Epithelial cell of proximal tubule (primary cell): ENCODE results near the gene ASH1L. TPM values are rescaled to one million over a fixed set of nuclear protein-coding genes. Genes with fewer than 3 reads are reported as not detected.

Source experiments
- DNase-seq: peaks from one replicate; pipeline ENCODE4 v3.0.0-alpha.2; 2011; ENCODE audit warnings: low read depth
- H3K4me3 ChIP-seq: 2 replicates; pipeline ENCODE4 v1.5.1; 2011; ENCODE audit warnings: low read depth, mild to moderate bottlenecking, low read length
- CTCF ChIP-seq: conservative IDR thresholded peaks from 2 replicates; pipeline ENCODE4 v1.5.1; 2012; ENCODE audit warnings: low read depth, mild to moderate bottlenecking, low read length
- total RNA-seq: library from RNA; depleted of rRNA; stranded (reverse); fragments of >200 nt; gene quantifications from 2 replicates; pipeline ENCODE4 v1.2.3, GENCODE V29; 2015

Gene ASH1L
- total RNA-seq, 1 donor from 2014 or later, result 13.4 TPM

GRCh38 chr1:155320661-155321617 lies 241.7 kb downstream of the ASH1L start, which contains the start of gene RUSC1:
TSS of gene RUSC1 (plus strand) at chr1:155320894. CDS start at chr1:155321774, 880 bp downstream.
- peak within 1 kb of the TSS; percentile 37 for H3K4me3 ChIP-seq
- TF ChIP-seq CTCF, result no peak
- no peak for DNase-seq

GRCh38 chr1:155320252-155320651 lies 242.4 kb downstream of the ASH1L start:
- TF ChIP-seq CTCF, result no peak
- peak overlapping the region; percentile 37 for H3K4me3 ChIP-seq
- no peak for DNase-seq

- no peak overlapping the region for H3K4me3 ChIP-seq
- DNase-seq, result no peak
- no peak for TF ChIP-seq CTCF
Observed at GRCh38 chr1:155319536-155319935, 243.1 kb downstream of the ASH1L start.

- no peak overlapping the region for H3K4me3 ChIP-seq
- TF ChIP-seq CTCF, result no peak
- no peak for DNase-seq
Observed at GRCh38 chr1:155318082-155318481, 244.5 kb downstream of the ASH1L start.

- TF ChIP-seq CTCF, result no peak
- DNase-seq, result no peak
- H3K4me3 ChIP-seq, result no peak overlapping the region
Observed at GRCh38 chr1:155316922-155317321, 245.7 kb downstream of the ASH1L start.

GRCh38 chr1:155313261-155313660 lies 249.3 kb downstream of the ASH1L start:
- H3K4me3 ChIP-seq, result no peak overlapping the region
- TF ChIP-seq CTCF, result no peak
- no peak for DNase-seq
